GM10266 (cell line): ENCODE measurements around the gene MAPT.

Experiments
- DNase-seq: peaks from one replicate; pipeline ENCODE4 v3.0.0; 2012; ENCODE audit errors: extremely low spot score
- CTCF ChIP-seq: IDR thresholded peaks from 2 replicates; pipeline ENCODE4 v1.5.1; 2012; ENCODE audit warnings: mild to moderate bottlenecking, low read depth; ENCODE audit not compliant: control insufficient read depth, insufficient read depth; ENCODE audit errors: missing control alignments

MAPT gene

GRCh38 chr17:45962221-45962972, 68.0 kb downstream of the MAPT start:
- TF ChIP-seq CTCF: no peak
- no peak for DNase-seq

- no peak for DNase-seq
- TF ChIP-seq CTCF: no peak
Observed at GRCh38 chr17:45963283-45963682, 68.9 kb downstream of the MAPT start.

GRCh38 chr17:45963889-45964288, 69.5 kb downstream of the MAPT start:
- TF ChIP-seq CTCF: no peak
- DNase-seq: no peak

GRCh38 chr17:45964634-45965033, 70.3 kb downstream of the MAPT start:
- no peak for TF ChIP-seq CTCF
- no peak for DNase-seq

GRCh38 chr17:45965812-45966211, 71.5 kb downstream of the MAPT start:
- no peak for DNase-seq
- TF ChIP-seq CTCF: no peak

- no peak for DNase-seq
Observed at GRCh38 chr17:45966606-45967280, 72.4 kb downstream of the MAPT start.

More at GRCh38 chr17:45966606-45967280, 72.4 kb downstream of the MAPT start:
- TF ChIP-seq CTCF: no peak
